HG02588 (cell line): ENCODE measurements around the gene NPTX1.

Source experiments
- ATAC-seq: cut with Tn5 transposase; IDR thresholded peaks from one replicate; pipeline ENCODE4 v1.9.1; 2021; ENCODE audit warnings: mild to moderate bottlenecking, moderate library complexity; ENCODE audit not compliant: unreplicated experiment

NPTX1 gene

GRCh38 chr17:80445726-80446110 lies 30.7 kb downstream of the NPTX1 start:
- ATAC-seq: no peak

- no peak for ATAC-seq
Measured at GRCh38 chr17:80445007-80445725, 31.2 kb downstream of the NPTX1 start.

DNA sequence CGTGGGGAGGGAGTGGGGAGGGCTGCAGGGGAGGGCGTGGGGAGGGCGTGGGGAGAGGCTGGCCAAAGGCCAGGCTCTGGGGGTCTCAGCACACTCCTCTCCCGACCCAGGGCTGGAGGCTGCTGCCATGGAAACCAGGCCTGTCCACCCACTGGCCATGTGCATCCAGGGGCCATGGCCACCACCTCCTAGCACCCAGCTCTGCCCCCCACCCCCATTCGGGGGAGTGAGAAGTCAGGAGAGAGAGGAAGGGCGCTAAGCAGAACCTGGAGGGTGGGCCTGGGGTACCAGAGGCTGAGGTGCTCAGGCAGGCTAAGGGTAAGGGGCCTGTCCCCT lies 31.8 kb downstream of the NPTX1 start:
- no peak for ATAC-seq

GRCh38 chr17:80443916-80444643 lies 32.3 kb downstream of the NPTX1 start:
- no peak for ATAC-seq

- ATAC-seq: no peak
Measured at GRCh38 chr17:80443498-80443897, 32.9 kb downstream of the NPTX1 start.

DNA sequence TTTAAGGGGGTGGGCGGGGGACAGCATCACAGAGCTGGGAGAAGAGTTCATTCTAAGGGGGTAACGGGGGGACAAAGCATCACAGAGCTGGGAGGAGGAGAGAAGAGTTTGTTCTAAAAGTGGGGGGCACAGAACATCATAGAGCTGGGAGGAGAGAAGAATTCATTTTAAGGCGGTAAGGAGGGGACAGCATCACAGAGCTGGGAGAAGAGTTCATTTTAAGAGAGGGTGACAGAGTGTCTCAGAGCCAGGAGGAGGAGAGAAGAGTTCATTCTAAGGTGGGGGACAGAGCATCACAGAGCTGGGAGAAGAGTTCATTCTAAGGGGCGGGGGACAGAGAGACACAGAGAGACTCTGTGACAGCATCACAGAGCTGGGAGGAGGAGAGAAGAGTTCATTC lies 33.6 kb downstream of the NPTX1 start:
- ATAC-seq: no peak

- ATAC-seq: no peak
Measured at GRCh38 chr17:80442323-80442659, 34.1 kb downstream of the NPTX1 start.

- no peak for ATAC-seq
Measured at GRCh38 chr17:80441598-80442322, 34.6 kb downstream of the NPTX1 start.

DNA sequence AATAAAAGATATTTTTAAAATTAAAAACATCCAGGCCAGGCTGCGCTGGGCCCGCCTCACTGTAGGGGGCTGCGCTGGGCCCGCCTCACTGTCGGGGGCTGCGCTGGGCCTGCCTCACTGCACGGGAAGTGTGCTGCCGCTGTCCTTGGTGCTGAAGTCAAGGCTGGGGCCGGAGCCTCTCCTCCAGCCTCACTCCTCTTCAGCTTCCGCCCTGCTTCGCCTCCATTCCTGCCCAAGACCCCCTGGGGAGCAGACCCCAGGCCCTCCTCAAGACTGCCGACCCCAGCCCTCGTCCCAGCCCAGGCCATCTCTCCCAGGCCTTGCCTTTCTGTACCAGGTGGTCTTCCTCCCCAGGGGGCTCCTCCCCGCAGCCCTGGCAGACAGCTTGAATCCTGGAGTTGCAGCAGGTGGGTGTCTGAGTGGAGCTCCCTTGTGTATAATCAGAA lies 35.3 kb downstream of the NPTX1 start:
- no peak for ATAC-seq

DNA sequence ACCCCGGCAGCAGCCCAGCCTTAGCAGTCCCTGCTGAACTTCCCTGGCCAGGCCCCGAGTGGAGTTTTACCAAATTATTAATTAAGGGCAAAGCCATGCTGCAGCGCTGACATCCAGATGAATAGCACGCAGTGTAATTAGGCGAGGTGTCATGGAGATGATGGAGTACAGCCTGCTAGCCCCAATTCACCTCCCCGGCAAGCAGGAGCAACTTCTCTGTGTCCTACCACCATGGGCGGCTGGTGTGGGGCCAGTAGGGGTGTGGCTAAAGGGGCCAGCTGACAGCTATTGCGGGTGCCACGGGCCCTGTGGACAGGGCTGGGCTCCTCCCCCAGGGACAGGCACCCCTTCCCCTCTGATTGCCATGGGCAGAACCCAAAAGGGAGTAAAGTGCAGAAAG lies 36.9 kb downstream of the NPTX1 start:
- no peak for ATAC-seq

GRCh38 chr17:80438806-80439205 lies 37.6 kb downstream of the NPTX1 start:
- no peak for ATAC-seq

GRCh38 chr17:80437532-80437931 lies 38.9 kb downstream of the NPTX1 start:
- no peak for ATAC-seq

GRCh38 chr17:80433916-80434666 lies 42.3 kb downstream of the NPTX1 start:
- ATAC-seq: no peak

- ATAC-seq: no peak
Measured at GRCh38 chr17:80432961-80433550, 43.4 kb downstream of the NPTX1 start.

DNA sequence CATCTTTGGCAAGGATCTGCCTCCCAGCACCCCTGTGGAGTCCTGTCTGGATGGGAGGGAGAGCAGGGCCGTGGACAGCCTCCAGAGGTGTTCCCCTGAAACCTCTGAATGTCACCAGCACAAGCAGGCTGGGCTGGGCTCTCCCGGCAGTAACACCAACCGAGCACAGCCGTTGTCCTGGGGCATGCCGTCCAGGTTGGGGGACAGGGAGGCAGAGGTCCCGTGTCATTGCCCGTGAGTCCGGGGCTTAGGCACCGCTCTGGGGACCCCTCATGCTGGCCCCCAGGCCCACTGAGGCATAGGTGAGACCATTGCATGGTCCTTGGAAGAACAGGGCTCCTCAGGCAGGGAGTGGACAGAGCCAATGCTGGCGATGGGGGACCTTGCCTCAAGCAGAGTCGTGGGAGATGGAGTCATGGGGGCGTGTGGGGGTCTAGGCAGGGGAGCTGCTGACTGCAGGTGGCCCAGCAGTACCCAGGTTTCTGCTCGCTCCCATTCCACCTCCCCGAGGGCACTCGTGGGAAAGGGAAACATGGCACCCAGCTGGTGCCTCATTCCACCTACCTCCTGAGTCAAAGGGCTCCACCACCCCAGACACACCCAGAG lies 44.0 kb downstream of the NPTX1 start:
- no peak for ATAC-seq

GRCh38 chr17:80431246-80432195 lies 44.9 kb downstream of the NPTX1 start:
- ATAC-seq: no peak

GRCh38 chr17:80430446-80431245 lies 45.8 kb downstream of the NPTX1 start:
- no peak for ATAC-seq
